GM03348 (cell line): ENCODE results near the gene PRKCE.

ENCODE experiments used
- DNase-seq: peaks from one replicate; pipeline ENCODE4 v3.0.0; 2012; ENCODE audit warnings: low spot score

PRKCE gene

DNA sequence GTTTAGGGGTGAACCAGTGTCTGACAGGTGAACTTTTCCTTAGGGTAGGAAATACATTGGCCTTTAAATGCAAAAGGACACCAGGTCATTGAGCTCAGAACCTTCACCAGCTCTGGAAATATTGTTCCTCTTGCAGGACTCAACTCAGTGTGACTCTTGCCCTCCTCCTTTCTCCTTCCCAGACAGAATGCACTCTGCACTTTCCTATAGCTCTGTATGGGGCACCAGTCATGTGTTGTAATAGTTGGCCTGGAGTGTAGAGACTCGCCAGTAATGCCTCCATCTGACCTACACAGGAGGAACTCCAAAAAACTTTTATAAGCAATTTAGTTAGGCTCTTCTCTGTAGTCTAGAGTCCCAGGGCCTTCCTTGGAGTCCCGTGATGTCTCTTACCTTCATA, 397.2 kb downstream of the PRKCE start:
- no peak for DNase-seq

DNA sequence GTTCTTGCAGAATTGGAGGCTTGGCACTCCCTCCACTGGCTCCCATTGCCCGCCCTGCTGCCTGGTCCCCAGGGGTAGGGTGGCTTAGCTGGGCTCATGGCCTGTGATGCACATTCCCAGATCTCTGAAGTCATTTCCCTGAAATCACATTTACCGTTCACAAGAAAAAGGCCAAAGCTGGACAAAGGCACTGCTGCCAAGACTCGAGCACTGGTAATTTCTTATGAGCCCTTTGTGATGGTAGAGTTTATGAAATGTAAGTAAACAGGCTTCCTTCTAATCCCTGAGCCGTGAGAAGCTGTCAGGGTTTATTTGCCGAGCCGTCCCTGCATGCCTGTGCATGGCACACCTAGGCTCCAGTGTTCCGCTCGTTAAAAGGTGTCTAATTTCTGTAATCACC, 398.6 kb downstream of the PRKCE start:
- DNase-seq = no peak

DNA sequence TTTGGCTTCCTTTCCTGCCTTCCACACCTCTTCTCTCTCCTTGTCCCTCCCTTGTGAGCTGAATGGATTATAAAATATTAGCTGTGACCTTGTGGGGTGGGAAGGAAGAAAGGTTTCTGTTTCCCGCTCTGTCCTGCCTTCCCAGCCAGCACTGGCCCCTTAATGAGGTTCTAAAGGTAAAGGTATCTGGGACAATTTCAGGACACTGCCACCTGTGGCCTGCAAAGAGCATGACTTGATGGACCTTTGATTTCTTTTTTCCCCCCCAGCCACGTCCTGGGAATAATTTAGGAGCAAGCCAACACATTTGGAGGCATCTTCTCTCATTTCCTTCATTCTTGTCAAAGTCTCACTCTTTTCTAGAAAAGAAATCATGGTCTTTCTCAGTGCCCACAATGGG, 399.0 kb downstream of the PRKCE start:
- no peak for DNase-seq

DNA sequence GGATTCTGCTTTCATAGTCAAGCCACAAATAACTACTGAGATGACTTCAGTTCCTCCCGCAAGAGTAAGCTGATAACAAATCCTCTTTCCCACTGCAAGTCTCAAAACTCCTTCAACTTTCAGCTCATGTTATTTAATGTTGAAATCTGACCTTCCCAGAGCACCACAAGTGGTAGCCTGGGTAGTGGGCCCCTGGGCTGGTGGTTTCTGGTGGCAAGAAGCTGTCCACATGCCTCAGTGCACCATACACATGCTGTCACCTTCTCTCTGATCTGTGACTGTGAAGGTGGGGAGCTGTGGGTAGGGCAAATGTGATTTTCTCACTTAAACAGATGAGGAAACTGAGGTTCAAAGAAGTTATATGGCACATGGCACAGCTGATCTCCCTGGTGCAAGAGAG, 399.6 kb downstream of the PRKCE start:
- DNase-seq = no peak

DNA sequence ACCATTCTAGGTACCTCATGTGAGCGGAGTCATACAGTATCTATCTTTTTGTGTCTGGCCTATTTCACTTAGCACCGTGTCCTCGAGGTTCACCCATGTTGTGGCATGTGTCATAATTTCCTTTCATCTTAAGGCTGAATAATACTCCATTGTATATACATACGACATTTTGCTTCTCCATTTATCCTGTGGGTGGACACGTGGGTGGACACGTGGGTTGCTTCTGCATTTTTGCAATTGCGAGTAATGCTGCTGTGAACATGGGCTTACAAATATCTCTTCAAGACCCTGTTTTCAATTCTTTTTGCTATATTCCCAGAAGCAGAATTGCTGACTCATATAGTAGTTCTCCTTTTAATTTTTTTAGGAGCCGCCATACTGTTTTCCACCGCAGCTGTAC, 402.1 kb downstream of the PRKCE start:
- DNase-seq = no peak

DNA sequence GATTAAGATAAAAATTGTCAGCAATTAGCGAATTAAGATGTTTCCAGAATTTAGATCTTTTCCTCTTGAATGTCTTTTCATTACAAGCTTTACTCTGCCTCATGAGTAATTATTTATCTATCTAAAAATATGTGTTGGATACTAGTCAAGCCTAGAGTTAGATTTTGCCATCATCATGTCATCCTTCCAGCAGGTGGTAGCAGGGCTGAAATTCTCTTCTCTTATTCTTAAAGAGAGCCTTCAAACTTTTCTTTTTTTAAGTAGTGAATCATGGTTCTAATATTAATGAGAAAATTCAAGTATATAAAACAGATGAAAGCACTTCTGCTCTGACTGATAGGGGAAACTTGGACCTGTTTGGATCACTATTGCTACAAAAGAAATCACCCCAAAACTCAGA, 405.1 kb downstream of the PRKCE start:
- DNase-seq = no peak

DNA sequence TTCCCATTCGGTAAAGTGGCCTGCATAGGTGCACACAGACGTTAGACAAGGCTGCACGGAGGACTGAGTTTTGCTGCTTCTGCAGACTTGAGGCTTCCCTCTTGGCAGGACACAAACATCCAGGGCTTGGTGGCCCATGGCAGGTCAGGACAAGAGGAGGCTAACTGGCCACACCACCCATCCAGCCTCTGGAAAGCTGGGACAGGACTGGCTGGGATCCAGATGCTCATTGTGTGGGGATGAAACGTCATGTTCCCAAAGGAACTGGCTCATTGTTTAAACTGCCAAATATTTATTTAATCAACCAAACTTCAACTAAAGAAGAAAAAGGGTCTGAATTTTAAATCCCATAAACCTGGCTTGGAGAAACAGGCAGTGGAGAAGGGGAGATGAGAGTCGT, 406.7 kb downstream of the PRKCE start:
- DNase-seq = no peak

DNA sequence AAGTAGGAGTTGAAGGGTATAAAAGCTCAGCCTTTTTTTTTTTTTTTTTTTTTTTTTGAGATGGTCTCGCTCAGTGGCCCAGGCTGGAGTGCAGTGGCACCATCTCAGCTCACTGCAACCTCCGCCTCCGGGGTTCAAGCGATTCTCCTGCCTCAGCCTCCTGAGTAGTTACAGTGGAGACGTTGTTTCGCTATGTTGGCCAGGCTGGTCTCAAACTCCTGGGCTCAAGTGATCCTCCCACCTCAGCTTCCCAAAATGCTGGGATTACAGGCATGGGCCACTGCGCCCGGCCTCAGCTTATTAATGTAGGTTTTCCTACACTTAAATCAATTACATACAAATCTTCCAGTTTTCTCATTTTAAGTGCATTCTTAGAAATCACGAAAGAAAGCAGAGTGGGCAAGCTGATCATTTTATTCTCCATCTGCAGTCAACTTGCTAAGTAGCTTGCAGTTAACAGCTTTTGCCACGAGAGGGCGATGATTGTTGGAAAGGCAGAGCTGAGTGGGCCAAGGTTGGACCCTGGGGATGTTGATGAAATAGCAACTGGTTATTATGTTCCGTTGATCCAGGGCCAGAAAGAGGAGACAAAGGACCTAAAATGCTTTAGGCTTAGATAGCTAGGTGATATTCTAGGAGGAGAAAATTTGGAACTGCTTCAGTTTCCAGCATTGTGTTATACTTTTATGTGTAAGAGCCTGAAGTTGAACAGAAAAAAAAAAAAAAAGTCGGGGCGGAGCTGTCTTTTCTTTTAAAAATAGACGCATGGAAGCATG, 411.4 kb downstream of the PRKCE start:
- peak; percentile 88 for DNase-seq

DNA sequence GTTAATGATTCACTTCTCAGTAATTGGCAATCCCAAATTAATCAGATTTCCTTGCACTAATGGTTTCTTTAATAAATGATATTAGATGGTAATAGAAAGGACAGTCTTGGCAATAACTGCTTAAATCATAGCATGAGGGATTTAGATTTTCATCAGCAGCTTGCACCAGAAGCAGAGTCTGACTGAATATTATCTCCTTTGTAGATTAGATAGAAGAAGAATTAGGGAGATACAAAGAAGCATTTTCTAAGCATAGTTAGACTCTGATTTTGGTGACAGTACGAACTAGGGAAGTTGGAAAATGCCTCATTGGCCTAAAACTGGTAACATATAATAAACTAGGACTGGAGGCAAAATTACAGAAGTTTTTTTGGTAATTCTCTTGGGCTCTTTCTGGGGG, 412.9 kb downstream of the PRKCE start:
- no peak for DNase-seq

DNA sequence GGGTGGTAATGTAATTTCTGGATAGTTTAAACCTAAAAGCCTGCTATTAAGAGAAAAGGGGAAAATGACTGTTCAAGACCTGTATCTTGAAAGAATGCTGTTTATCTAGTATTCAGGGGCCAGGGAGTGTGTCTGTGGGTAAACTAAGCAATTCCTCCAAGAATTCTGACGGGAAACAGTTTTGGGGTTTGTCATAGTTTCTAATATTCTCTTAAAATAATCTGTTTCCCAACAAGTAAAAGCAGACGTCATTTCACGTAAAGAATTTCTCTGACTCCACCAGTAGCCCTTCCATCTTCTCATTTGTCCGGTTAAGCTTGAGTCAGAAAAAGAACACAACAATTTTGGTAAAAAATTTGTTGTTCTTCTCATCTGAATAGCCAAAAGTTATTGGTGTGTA, 413.7 kb downstream of the PRKCE start:
- no peak for DNase-seq

DNA sequence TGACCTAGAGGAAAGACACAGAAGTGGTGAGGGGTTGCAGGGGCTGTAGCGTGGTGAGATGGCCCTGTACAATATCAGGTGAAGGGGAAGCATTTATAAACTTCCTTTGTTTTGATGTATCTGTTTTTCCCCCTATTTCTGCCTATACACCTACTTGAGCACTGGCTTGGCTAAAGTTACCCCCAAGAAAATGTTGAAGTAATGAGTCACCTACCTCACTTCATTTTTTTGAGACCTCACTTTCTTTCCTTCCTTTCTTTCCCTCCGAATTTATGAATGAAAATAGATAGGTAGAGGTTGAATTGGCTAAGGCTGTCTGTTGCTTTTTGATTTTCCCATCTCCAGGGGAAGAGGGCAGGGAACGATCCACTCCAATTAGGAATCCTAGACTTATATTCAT, 414.6 kb downstream of the PRKCE start:
- DNase-seq = no peak

DNA sequence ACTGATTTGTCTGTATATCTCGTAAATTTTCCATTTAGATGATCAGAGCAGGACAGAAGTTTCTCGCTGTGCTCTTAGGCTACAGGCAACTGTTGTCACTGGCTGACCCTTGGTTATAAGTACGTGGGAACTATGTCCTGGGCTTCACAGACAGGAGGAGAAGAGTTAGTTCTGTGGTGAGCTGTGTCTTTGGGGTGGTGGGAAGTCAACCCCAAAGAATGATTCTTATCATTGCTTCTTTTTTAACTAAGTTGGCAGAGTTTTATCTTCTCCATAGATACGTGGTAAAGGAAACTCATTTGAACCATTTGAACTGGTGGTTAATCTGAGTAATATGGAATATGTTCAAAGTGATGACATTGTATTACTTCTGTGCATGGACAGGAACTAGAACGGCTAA, 415.1 kb downstream of the PRKCE start:
- DNase-seq = no peak

DNA sequence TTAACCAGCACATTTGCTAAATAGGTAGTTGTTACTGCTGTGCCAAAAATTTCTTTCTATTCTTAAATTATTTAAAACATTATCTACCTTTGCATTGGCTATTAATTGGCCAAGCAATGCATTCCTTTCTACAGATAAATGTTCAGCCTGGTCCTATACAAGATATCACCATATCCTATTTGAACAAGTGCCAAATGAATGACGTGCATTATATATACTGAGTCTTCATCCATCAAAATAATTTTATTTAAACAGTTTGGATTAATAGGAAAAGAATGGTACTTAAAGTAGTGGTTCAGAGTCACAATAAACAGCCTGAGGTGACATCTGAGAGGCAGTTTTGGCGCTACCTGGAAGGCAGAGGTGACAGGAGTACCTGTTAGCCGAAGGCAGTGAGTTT, 415.6 kb downstream of the PRKCE start:
- DNase-seq = no peak

DNA sequence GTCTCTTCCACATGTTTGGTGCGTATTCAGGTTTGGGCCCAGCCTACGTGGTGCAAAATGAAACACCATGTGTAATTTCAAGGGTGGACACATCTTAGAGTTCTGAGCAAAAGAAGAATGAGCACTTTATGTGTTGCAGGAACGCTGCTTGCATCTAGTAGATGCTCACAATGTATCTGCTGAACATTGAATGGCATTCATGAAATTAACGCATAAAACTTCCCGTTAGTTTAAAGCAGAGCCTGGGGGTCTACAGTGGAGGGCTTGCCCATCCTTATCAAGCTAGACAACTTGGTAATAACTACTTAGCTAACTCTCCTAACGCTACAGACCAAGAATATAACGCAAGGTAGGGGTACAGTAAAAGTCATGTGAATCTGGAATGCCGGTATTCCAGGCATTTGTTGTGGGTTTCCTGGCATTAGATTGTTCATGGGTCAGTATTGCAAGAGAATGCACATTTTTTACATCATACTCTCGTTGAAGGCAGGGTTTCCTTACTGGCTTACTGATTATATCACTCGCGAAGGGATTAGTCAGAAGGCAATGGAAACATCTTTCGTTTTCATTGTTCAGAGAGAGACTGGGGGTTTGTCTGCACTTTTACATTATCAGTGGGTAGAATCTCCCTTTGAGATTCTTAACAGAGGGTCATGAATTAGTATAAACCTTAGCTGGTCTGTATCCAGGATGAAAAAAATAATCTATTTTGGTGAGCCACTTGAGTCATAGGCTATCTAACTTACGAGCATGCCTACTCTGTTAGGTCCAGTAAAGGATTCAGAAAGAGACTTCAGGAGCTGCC, 416.2 kb downstream of the PRKCE start:
- DNase-seq = peak; percentile 84

DNA sequence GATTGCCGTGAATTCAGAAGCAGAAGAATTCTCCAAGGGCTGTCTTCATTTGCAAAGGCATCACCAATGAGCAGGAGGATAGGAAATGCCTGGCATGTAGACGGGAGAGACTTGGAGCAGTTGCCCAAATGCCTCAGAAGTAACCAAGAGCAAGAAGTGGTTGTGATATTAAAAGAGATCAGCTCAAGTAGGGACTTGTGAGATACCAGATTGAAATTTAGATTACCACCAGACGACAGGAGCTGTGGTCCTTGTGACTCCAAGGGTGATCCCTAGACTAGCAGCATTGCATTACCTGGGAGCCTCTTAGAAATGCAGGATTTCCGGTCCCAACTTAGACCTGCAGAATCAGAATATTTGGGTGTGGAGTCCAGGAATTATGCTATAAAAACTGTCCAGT, 417.2 kb downstream of the PRKCE start:
- no peak for DNase-seq

DNA sequence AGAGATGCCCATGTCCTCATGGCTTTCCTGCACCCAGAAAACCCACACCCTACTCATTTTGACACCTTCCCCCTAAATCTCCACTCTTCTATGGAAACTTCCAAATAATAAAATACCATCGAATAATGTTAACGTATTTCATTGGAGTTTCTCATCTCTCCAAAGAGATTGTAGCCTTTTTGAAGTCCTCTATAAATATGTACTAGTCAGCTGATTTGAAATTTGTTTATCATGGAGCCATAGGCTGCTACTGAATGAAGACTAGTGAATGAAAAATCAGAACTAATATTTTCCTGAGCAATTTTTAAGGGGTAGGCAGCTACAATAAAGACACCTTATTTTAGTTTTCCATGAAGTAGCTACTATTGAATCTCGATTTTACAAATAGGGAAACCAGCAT, 419.6 kb downstream of the PRKCE start:
- DNase-seq = no peak

DNA sequence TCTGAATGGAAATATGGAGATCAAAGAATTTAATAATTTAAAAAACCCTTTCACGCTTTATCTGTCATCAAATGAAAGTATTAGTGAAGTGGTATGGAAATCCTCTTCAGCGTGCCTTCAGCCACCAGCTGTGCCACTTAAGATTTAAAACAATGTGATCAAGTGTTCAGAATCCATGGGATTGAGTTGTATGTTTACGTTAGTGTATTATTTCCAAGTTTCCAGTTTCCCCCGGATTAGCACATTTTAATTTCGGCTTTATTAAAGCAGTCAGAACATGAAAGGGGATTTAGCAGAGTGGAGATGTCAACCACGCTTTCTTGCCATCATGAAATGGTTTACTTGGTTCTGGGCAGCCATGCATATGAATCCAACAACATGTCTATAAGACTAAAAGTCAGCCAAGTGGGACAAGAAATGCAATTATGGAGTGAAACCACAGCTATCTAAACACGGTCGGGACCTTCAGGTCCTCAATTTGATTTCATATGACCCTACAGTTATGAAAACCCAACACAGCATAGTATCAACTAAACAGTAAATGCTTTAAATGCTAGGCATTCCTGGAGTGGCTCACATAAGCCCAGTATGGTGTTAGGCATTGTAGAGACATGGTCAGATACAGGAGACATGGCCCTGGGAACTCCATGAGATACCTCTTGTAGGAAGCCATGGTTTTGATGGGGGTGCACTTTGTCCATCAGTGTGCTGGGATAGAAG, 420.8 kb downstream of the PRKCE start:
- no peak for DNase-seq

DNA sequence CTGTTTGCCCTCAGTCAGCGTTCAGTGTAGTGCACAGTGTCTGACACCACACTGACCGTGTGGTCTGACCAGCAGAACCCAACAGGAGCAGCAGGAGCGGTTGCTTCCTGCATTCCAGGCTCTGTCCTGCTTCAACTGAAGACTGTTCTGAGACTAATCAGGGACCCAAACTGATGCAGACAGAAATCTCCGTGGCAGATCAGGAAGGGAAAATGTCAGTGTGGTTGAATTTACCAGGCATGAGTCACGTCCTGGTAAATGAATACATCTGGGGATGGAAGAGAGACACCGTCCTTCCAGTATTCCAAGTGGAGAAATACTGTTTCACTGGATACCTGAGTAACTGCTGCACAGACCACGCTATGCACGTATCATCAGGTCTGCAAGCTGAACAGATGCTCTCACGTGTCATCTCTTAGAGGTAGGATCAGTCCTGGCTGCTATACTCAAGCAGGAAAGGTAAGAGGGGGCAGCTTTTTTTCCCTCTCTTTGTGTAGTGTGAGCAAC, 422.1 kb downstream of the PRKCE start:
- DNase-seq = peak; percentile 88

DNA sequence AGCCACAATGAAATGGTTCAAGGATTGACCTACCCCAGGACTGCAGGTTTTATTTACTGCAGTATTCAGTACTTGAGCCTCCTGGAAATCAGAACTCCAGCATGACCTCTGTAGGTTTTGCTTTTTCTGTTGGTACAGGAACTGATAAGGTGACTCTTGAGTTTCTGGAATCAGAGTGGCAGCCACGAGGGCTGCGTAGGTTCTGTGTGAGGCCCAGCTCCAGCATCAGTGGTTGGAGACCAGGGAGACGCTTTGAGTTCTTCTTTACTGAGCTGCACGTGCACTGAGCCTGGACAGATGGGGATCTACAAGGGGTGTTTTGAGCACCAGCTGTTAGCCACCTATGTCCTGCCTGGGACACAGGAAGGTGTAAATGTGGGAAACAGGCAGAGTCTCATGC, 423.0 kb downstream of the PRKCE start:
- no peak for DNase-seq

DNA sequence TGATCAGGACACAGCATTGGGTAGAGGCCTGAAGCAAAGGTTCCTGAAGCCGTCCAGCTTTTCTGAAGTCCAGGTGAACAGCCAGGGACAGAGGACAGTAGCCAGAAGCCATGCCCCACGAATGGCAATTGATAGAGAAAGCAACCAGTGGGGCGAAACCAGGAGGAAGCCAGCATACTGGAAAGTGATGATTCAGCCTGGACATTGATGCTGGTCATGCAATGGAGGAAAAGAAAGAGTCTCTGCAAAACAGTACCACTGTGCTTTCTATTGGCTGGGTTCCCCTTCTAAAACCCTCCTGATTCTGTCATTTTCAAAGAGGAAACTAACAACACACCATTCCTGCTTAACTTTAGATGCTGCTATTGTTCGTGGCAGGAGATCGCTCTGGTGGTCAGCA, 424.4 kb downstream of the PRKCE start:
- DNase-seq = no peak

DNA sequence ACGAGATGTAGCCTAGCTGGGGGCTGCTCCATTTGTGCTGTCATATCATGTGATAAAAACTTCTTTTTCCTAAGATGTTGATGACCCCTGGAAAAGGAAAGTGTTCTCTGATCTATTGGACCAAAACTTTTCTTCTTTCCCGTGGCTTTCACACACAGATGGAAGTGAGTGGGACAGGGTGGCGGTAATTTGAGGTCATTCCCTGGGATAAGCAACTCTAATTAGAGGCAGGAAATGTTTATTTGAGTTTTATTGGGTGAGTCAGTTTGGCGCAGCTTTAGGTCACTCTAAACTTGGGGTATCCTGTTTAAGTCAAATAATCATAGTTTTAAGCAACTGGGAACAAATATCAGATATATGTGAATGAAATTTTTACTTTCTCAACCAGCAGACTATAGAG, 424.8 kb downstream of the PRKCE start:
- DNase-seq = no peak

DNA sequence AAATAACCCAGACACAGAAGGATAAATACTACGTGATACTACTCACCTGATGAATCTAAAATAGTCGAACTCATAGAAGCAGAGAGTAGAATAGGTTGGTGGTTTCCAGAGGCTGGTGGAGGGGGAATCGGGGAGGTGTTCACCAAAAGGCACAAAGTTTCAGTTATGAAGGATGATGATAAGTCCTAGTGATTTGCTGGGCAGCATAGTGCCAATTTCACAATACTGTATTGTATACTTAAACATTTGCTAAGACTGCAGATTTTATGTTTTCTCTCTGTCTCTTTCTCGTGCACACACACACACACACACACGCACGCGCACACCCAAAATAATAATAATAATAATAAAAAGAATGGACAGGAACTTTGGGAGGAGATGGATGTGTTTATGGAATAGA, 425.4 kb downstream of the PRKCE start:
- no peak for DNase-seq
